HepG2 (cell line): ENCODE results near the gene TXN2. TPM values are rescaled to one million over a fixed set of nuclear protein-coding genes. Genes with fewer than 3 reads are reported as not detected.

Experiments
- ATAC-seq: fragments of 200-7000 bp; cut with Tn5 transposase; 3 replicates; pipeline ENCODE4 v1.9.1; 2020; ENCODE audit warnings: mild to moderate bottlenecking, moderate library complexity
- BruUV-seq: library from RNA; stranded (reverse); fragments of 400-500 nt; replicated peaks from 2 replicates; lab custom pipeline; 2021; lab: Mats Ljungman, UMichigan
- CTCF ChIA-PET: fragments of 300-600 bp; formaldehyde crosslinking; extraction: SDS; loops from one replicate; lab custom pipeline; 2021; ENCODE audit warnings: low total read pairs, inconsistent platforms, low intra/inter-chr PET ratio; lab: Yijun Ruan, JAX
- POLR2A ChIA-PET: fragments of 350-600 bp; sonication (Branson Sonifier 250); formaldehyde crosslinking; loops from one replicate; lab custom pipeline; 2020; ENCODE audit warnings: antibody characterized with exemption, inconsistent platforms; lab: Yijun Ruan, JAX
- DNase-seq: peaks from one replicate; pipeline ENCODE4 v3.0.0-alpha.2; 2015; ENCODE audit warnings: low spot score
- FAIRE-seq: peaks from 3 replicates; lab custom pipeline; 2011; peaks lifted over from hg19 to GRCh38; lab: Jason Lieb, UNC
- H2AFZ ChIP-seq: one replicate; pipeline ENCODE4 v1.6.1; 2011; ENCODE audit warnings: low read length, inconsistent platforms
- H3K27ac ChIP-seq: fragments of 300-600 bp; 3 replicates; pipeline ENCODE4 v1.8.0; 2011; ENCODE audit warnings: mixed run types, mild to moderate bottlenecking, mixed read lengths, low read length, inconsistent platforms; ENCODE audit not compliant: insufficient read depth; ENCODE audit errors: extremely low read length
- H3K27me3 ChIP-seq, 2 experiments: fragments of 200-600 bp in 1 of 2; 2 replicates in 1 of 2; 3 replicates in 1 of 2; pipeline versions ENCODE4 v1.6.0 to v1.8.0; 2011; ENCODE audit warnings: low read length in 2 of 2, mild to moderate bottlenecking in 2 of 2, moderate library complexity in 2 of 2, inconsistent platforms in 1 of 2; ENCODE audit not compliant: insufficient read depth in 2 of 2, control insufficient read depth in 1 of 2
- H3K36me3 ChIP-seq, 2 experiments: fragments of 200-600 bp in 1 of 2; replicated peaks in 1 of 2; 2 replicates in 1 of 2; 3 replicates in 1 of 2; pipeline versions ENCODE4 v1.5.1 to v1.8.0; 2011; ENCODE audit warnings: low read length in 2 of 2, inconsistent platforms in 1 of 2; ENCODE audit not compliant: insufficient read depth in 2 of 2, control insufficient read depth in 1 of 2
- H3K4me1 ChIP-seq: 2 replicates; pipeline ENCODE4 v1.5.1; 2012; ENCODE audit warnings: low read length, inconsistent platforms; ENCODE audit not compliant: insufficient read depth
- H3K4me2 ChIP-seq: 2 replicates; pipeline ENCODE4 v1.6.0; 2011; ENCODE audit warnings: low read depth, low read length, inconsistent platforms
- H3K4me3 ChIP-seq, 3 experiments: fragments of 200-600 bp in 1 of 3; sonication (generic), shearing (Covaris generic) in 1 of 3; replicated peaks in 1 of 3; 2 replicates each; pipeline ENCODE4 v1.5.1; 2011 to 2016; ENCODE audit warnings: low read length in 3 of 3, inconsistent platforms in 2 of 3, low read depth in 2 of 3, mild to moderate bottlenecking in 2 of 3, control low read depth in 1 of 3, mixed read lengths in 1 of 3; ENCODE audit not compliant: insufficient read depth in 1 of 3
- H3K79me2 ChIP-seq: one replicate; pipeline ENCODE4 v1.6.1; 2011; ENCODE audit warnings: low read length, inconsistent platforms; ENCODE audit not compliant: insufficient read depth
- H3K9ac ChIP-seq: 2 replicates; pipeline ENCODE4 v1.6.0; 2011; ENCODE audit warnings: mild to moderate bottlenecking, low read depth, low read length, inconsistent platforms; ENCODE audit not compliant: insufficient read depth
- H3K9me3 ChIP-seq: 2 replicates; pipeline ENCODE4 v1.5.1; 2012; ENCODE audit warnings: mild to moderate bottlenecking, low read length
- H4K20me1 ChIP-seq: 2 replicates; pipeline ENCODE4 v1.6.0; 2011; ENCODE audit warnings: inconsistent platforms, mild to moderate bottlenecking, low read length, moderate library complexity; ENCODE audit not compliant: insufficient read depth
- CHCHD3 ChIP-seq: sonication (generic); formaldehyde crosslinking; IDR thresholded peaks from 2 replicates; pipeline ENCODE4 v1.8.0; 2022; ENCODE audit warnings: mild to moderate bottlenecking, missing genetic modification reagents, moderate library complexity
- ETV6 ChIP-seq: sonication (generic); formaldehyde crosslinking; conservative IDR thresholded peaks from 2 replicates; pipeline ENCODE4 v1.4.0; 2020; ENCODE audit warnings: missing genetic modification reagents
- GTF3A ChIP-seq: sonication (generic); formaldehyde crosslinking; conservative IDR thresholded peaks from 2 replicates; pipeline ENCODE4 v1.4.0; 2020; ENCODE audit warnings: mild to moderate bottlenecking, missing genetic modification reagents
- HNRNPLL ChIP-seq: fragments of 200-400 bp; formaldehyde crosslinking; IDR thresholded peaks from 2 replicates; pipeline ENCODE4 v1.6.1; 2017; ENCODE audit warnings: mild to moderate bottlenecking, low read depth, low read length; ENCODE audit not compliant: poor library complexity, severe bottlenecking
- JUND ChIP-seq: sonication (generic); formaldehyde crosslinking; IDR thresholded peaks from 2 replicates; pipeline ENCODE4 v1.8.0; 2022; ENCODE audit warnings: mild to moderate bottlenecking, missing genetic modification reagents
- LCORL ChIP-seq, 2 experiments: fragments of 450-650 bp in 1 of 2; sonication (generic) in 1 of 2; formaldehyde crosslinking in 1 of 2; IDR thresholded peaks; 2 replicates each; pipeline versions ENCODE4 v1.5.0 to v1.6.1; 2017 to 2020; ENCODE audit warnings: antibody characterized with exemption in 1 of 2, missing genetic modification reagents in 1 of 2
- ONECUT2 ChIP-seq: sonication (generic); formaldehyde crosslinking; IDR thresholded peaks from 2 replicates; pipeline ENCODE4 v1.4.0; 2020; ENCODE audit warnings: missing genetic modification reagents
- PCBP1 ChIP-seq: fragments of 200-400 bp; formaldehyde crosslinking; IDR thresholded peaks from 2 replicates; pipeline ENCODE4 v1.6.1; 2017; ENCODE audit warnings: mild to moderate bottlenecking, low read depth, low read length, borderline replicate concordance
- RAD51 ChIP-seq: fragments of 450-650 bp; IDR thresholded peaks from 2 replicates; pipeline ENCODE4 v1.6.1; 2016; ENCODE audit warnings: borderline replicate concordance
- TARDBP ChIP-seq: sonication (generic); formaldehyde crosslinking; IDR thresholded peaks from 2 replicates; pipeline ENCODE4 v1.8.0; 2022; ENCODE audit warnings: mild to moderate bottlenecking, missing genetic modification reagents
- TEAD3 ChIP-seq: optimal IDR thresholded peaks from 2 replicates; pipeline ENCODE3; 2016; ENCODE audit warnings: borderline replicate concordance
- WIZ ChIP-seq: sonication (generic); formaldehyde crosslinking; IDR thresholded peaks from 2 replicates; pipeline ENCODE4 v1.5.1; 2020; ENCODE audit warnings: mild to moderate bottlenecking, missing genetic modification reagents
- ZNF235 ChIP-seq: sonication (generic); formaldehyde crosslinking; IDR thresholded peaks from 2 replicates; pipeline ENCODE4 v1.8.1; 2023; ENCODE audit warnings: mild to moderate bottlenecking, missing genetic modification reagents, borderline replicate concordance
- ZNF773 ChIP-seq: sonication (generic); formaldehyde crosslinking; IDR thresholded peaks from 2 replicates; pipeline ENCODE4 v1.4.0; 2020; ENCODE audit warnings: missing genetic modification reagents, borderline replicate concordance
- WGBS: methylation state at CpG from one replicate; pipeline ENCODE4 v1.1.6; 2017; ENCODE audit warnings: low lambda C conversion rate; 5-methylcytosine and 5-hydroxymethylcytosine counted together
- in situ Hi-C: cut with HindIII; loops from 2 replicates; pipeline ENCODE4 v1.10.0; 2017; ENCODE audit warnings: low pct_unique_long_range_greater_than_20kb; ENCODE audit not compliant: extremely low pct_ligation_motif_present
- intact Hi-C: fragments of 100-400 bp; cut with micrococcal nuclease; formaldehyde crosslinking; loops from one replicate; pipeline ENCODE4 v1.10.0; 2022; ENCODE audit not compliant: unreplicated experiment
- polyA plus RNA-seq, 8 experiments: library from polyadenylated mRNA; depleted of rRNA in 3 of 8; stranded (reverse) in 7 of 8; unstranded in 1 of 8; fragments of >200 nt; fragmentation: Illumina TruSeq in 4 of 8; extraction: Trizol in 4 of 8; gene quantifications; 2 replicates each; pipeline versions ENCODE4 v1.2.1 to v1.2.3, GENCODE V29; 2011 to 2016; ENCODE audit warnings: low read depth in 4 of 8, missing spikeins in 1 of 8, mixed read lengths in 1 of 8; ENCODE audit not compliant: insufficient read depth in 1 of 8
- total RNA-seq, 5 experiments: library from RNA; depleted of rRNA; stranded (reverse); fragments of >200 nt; fragmentation: Illumina TruSeq; extraction: Trizol; gene quantifications; 2 replicates each; pipeline ENCODE4 v1.2.3, GENCODE V29; 2016; ENCODE audit warnings: low read depth in 1 of 5
- TF ChIP-seq, protein P1 (sequence below), 2 experiments: sonication (generic) in 1 of 2; formaldehyde crosslinking in 1 of 2; IDR thresholded peaks; 2 replicates each; pipeline versions ENCODE4 v1.6.1 to v1.9.0; 2014 to 2022; ENCODE audit warnings: antibody characterized with exemption in 1 of 2, borderline replicate concordance in 1 of 2, inconsistent platforms in 1 of 2, low read depth in 1 of 2, missing genetic modification reagents in 1 of 2
- TF ChIP-seq, protein P2 (sequence below): sonication (generic); formaldehyde crosslinking; IDR thresholded peaks from 2 replicates; pipeline ENCODE4 v1.8.0; 2022; ENCODE audit warnings: mild to moderate bottlenecking, missing genetic modification reagents, borderline replicate concordance

The TXN2 gene
- total and polyA plus RNA-seq, 2 of the 13 experiments (the other 11 are each of a cell fraction or from before 2014, with no cell fraction given) = 41.4 to 109 TPM

DNA sequence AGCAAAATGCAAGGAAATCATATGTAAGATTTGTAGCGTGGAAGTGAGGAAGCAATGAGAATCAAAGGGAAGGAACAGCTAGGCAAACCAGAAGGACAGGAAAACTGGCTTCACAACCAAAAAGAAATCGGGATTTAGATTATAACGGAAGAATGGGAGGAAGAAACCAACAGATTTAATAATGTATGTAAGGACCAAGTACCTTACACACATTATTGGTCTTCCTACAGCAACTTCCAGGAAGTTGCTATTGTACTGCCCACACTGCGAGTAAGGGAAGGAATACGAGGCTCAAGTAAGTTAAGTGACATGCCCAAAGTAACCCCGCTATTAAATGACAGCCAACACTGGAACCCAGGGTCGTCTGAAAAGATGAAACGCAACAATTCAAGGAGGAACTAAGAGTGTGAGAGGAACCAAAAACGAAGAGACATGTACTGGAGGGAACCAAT, 473 bp downstream of the TXN2 start (continued):
- TF ChIP-seq, protein P1, sequence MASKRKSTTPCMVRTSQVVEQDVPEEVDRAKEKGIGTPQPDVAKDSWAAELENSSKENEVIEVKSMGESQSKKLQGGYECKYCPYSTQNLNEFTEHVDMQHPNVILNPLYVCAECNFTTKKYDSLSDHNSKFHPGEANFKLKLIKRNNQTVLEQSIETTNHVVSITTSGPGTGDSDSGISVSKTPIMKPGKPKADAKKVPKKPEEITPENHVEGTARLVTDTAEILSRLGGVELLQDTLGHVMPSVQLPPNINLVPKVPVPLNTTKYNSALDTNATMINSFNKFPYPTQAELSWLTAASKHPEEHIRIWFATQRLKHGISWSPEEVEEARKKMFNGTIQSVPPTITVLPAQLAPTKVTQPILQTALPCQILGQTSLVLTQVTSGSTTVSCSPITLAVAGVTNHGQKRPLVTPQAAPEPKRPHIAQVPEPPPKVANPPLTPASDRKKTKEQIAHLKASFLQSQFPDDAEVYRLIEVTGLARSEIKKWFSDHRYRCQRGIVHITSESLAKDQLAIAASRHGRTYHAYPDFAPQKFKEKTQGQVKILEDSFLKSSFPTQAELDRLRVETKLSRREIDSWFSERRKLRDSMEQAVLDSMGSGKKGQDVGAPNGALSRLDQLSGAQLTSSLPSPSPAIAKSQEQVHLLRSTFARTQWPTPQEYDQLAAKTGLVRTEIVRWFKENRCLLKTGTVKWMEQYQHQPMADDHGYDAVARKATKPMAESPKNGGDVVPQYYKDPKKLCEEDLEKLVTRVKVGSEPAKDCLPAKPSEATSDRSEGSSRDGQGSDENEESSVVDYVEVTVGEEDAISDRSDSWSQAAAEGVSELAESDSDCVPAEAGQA (IDR thresholded peaks at IDR 0.05; ENCODE audit: low read depth) = no peak; the same call in 1 of the 2 replicates
- TF ChIP-seq, protein P1 (CRISPR knock-in tag; IDR thresholded peaks at IDR 0.05; ENCODE audit: borderline replicate concordance) = no peak
- no peak for TF ChIP-seq CHCHD3 (CRISPR knock-in tag)
- TF ChIP-seq WIZ (CRISPR knock-in tag) = 0 out of 2 replicates have a peak, but pooled peaks have one; percentile 53
- 0 out of 2 replicates have a peak, but pooled peaks have one; percentile 17 for TF ChIP-seq ONECUT2 (CRISPR knock-in tag)
- peak; percentile 67; the same call in 1 of the 2 replicates for TF ChIP-seq TARDBP (CRISPR knock-in tag)
- no peak for TF ChIP-seq TEAD3 (CRISPR knock-in tag)
- no peak for TF ChIP-seq RAD51

DNA sequence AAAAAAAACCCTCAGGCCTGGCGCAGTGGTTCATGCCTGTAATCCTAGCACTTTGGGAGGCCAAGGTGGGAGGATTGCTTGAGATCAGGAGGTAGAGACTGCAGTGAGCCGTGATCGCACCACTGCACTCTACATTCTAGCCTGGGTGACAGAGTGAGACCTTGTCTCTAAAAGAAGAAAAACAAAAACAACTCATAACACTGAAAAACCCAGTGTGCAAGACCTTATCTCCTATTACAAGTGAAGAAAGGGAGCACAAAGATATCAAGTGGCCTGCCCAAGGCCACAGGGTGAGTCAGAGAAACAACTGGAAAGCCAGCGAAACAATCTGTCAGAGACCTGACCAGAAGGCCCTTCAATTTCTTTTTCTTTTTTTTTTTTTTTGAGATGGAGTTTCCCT, 2.5 kb downstream of the TXN2 start:
- Histone ChIP-seq H3K36me3 (peaks cover 21 to 37% of the 10 kb centered on the region in 2 experiments), H3K27ac (no peak overlapping the region), H3K79me2 (peaks cover 14% of the 10 kb centered on the region), H3K4me3 (no peak overlapping the region), H4K20me1 (no peaks in the 10 kb centered on the region), H3K27me3 (no peaks in the 10 kb centered on the region; a peak in 1 of 5 replicates), H3K4me2 (no peak overlapping the region), H3K9me3 (no peaks in the 10 kb centered on the region), H3K4me1 (peaks cover 24% of the 10 kb centered on the region), H2AFZ (no peak overlapping the region), H3K9ac (no peak overlapping the region)
- ATAC-seq = no peak
- ChIA-PET POLR2A (no interaction called here), CTCF (no interaction called here)
- BruUV-seq = no TSS peak
- DNase-seq = no peak
- in situ Hi-C loops (no loop called here), intact Hi-C loops (no loop called here)
- FAIRE-seq = no peak
- 92% methylated on average over 4 of the region's 4 CpGs for WGBS
- no peak for TF ChIP-seq ZNF235 (CRISPR knock-in tag)
- TF ChIP-seq PCBP1 = no peak
- no peak for TF ChIP-seq ETV6 (CRISPR knock-in tag)
- no peak for TF ChIP-seq JUND (CRISPR knock-in tag)
- TF ChIP-seq HNRNPLL = no peak
- TF ChIP-seq ZNF773 (CRISPR knock-in tag) = no peak
- no peak for TF ChIP-seq GTF3A
- no peak for TF ChIP-seq LCORL (IDR thresholded peaks at IDR 0.05)
- TF ChIP-seq LCORL (CRISPR knock-in tag; IDR thresholded peaks at IDR 0.05) = no peak
- TF ChIP-seq, protein P2, sequence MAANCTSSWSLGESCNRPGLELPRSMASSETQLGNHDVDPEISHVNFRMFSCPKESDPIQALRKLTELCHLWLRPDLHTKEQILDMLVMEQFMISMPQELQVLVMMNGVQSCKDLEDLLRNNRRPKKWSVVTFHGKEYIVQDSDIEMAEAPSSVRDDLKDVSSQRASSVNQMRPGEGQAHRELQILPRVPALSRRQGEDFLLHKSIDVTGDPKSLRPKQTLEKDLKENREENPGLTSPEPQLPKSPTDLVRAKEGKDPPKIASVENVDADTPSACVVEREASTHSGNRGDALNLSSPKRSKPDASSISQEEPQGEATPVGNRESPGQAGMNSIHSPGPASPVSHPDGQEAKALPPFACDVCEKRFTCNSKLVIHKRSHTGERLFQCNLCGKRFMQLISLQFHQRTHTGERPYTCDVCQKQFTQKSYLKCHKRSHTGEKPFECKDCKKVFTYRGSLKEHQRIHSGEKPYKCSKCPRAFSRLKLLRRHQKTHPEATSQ (CRISPR knock-in tag) = no peak
